ENCODE data around the gene UBD. TPM values are rescaled to one million over a fixed set of nuclear protein-coding genes. Genes with fewer than 3 reads are reported as not detected.

Gene UBD
- total and polyA plus RNA-seq, 2 of the 13 experiments (the other 11 are each of a cell fraction or from before 2014, with no cell fraction given) = 13.9 to 172 TPM

GRCh38 chr6:29524444-29525310, 34.9 kb downstream of the UBD start:
- BruUV-seq (replicated peaks) = no TSS peak
- H3K27ac ChIP-seq (ENCODE audit: extremely low read length, insufficient read depth, low read length) = no peak overlapping the region
- intact Hi-C loops (cut with micrococcal nuclease; ENCODE audit: unreplicated experiment) = no loop called here
- H4K20me1 ChIP-seq (ENCODE audit: insufficient read depth, low read length) = no peaks in the 10 kb centered on the region
- H3K9ac ChIP-seq (ENCODE audit: insufficient read depth, low read depth, low read length) = no peak overlapping the region
- POLR2A ChIA-PET = no interaction called here
- no peak overlapping the region for H2AFZ ChIP-seq (ENCODE audit: low read length)
- no peaks in the 10 kb centered on the region for H3K36me3 ChIP-seq (replicated peaks in 1 of 2; ENCODE audit: control insufficient read depth in 1 of 2, insufficient read depth in 2 of 2, low read length in 2 of 2)
- no peak for ATAC-seq
- H3K9me3 ChIP-seq (ENCODE audit: low read length) = no peaks in the 10 kb centered on the region
- 20% methylated on average over 7 of the region's 7 CpGs for WGBS (ENCODE audit: low lambda C conversion rate)
- H3K4me2 ChIP-seq (ENCODE audit: low read depth, low read length) = no peak overlapping the region
- no peaks in the 10 kb centered on the region for H3K79me2 ChIP-seq (ENCODE audit: insufficient read depth, low read length)
- H3K4me1 ChIP-seq (ENCODE audit: insufficient read depth, low read length) = no peaks in the 10 kb centered on the region
- DNase-seq (ENCODE audit: low spot score) = no peak
- in situ Hi-C loops (cut with HindIII; ENCODE audit: extremely low pct_ligation_motif_present, low pct_unique_long_range_greater_than_20kb) = no loop called here
- no peak overlapping the region for H3K4me3 ChIP-seq (replicated peaks in 1 of 3; ENCODE audit: insufficient read depth in 1 of 3, low read depth in 2 of 3, low read length in 3 of 3)
- CTCF ChIA-PET (ENCODE audit: low intra/inter-chr PET ratio, low total read pairs) = no interaction called here
- no peaks in the 10 kb centered on the region for H3K27me3 ChIP-seq (ENCODE audit: control insufficient read depth in 1 of 2, insufficient read depth in 2 of 2, low read length in 2 of 2)
- no peak for FAIRE-seq
- TF ChIP-seq SMYD3 (CRISPR knock-in tag; IDR thresholded peaks at IDR 0.05) = no peak
- no peak for TF ChIP-seq TMF1 (CRISPR knock-in tag; IDR thresholded peaks at IDR 0.05; ENCODE audit: low read depth)
- TF ChIP-seq HOXA5 (CRISPR knock-in tag; IDR thresholded peaks at IDR 0.05) = no peak
- no peak for TF ChIP-seq MLXIP (CRISPR knock-in tag; IDR thresholded peaks at IDR 0.05; ENCODE audit: borderline replicate concordance)
- TF ChIP-seq ARNTL (CRISPR knock-in tag; IDR thresholded peaks at IDR 0.05) = no peak
- TF ChIP-seq TFAP4 (IDR thresholded peaks at IDR 0.05; ENCODE audit: borderline replicate concordance, low read depth) = no peak
- no peak for TF ChIP-seq ATF4 (CRISPR knock-in tag; IDR thresholded peaks at IDR 0.05)
- TF ChIP-seq DRAP1 (CRISPR knock-in tag; IDR thresholded peaks at IDR 0.05) = no peak
- TF ChIP-seq, protein P1, sequence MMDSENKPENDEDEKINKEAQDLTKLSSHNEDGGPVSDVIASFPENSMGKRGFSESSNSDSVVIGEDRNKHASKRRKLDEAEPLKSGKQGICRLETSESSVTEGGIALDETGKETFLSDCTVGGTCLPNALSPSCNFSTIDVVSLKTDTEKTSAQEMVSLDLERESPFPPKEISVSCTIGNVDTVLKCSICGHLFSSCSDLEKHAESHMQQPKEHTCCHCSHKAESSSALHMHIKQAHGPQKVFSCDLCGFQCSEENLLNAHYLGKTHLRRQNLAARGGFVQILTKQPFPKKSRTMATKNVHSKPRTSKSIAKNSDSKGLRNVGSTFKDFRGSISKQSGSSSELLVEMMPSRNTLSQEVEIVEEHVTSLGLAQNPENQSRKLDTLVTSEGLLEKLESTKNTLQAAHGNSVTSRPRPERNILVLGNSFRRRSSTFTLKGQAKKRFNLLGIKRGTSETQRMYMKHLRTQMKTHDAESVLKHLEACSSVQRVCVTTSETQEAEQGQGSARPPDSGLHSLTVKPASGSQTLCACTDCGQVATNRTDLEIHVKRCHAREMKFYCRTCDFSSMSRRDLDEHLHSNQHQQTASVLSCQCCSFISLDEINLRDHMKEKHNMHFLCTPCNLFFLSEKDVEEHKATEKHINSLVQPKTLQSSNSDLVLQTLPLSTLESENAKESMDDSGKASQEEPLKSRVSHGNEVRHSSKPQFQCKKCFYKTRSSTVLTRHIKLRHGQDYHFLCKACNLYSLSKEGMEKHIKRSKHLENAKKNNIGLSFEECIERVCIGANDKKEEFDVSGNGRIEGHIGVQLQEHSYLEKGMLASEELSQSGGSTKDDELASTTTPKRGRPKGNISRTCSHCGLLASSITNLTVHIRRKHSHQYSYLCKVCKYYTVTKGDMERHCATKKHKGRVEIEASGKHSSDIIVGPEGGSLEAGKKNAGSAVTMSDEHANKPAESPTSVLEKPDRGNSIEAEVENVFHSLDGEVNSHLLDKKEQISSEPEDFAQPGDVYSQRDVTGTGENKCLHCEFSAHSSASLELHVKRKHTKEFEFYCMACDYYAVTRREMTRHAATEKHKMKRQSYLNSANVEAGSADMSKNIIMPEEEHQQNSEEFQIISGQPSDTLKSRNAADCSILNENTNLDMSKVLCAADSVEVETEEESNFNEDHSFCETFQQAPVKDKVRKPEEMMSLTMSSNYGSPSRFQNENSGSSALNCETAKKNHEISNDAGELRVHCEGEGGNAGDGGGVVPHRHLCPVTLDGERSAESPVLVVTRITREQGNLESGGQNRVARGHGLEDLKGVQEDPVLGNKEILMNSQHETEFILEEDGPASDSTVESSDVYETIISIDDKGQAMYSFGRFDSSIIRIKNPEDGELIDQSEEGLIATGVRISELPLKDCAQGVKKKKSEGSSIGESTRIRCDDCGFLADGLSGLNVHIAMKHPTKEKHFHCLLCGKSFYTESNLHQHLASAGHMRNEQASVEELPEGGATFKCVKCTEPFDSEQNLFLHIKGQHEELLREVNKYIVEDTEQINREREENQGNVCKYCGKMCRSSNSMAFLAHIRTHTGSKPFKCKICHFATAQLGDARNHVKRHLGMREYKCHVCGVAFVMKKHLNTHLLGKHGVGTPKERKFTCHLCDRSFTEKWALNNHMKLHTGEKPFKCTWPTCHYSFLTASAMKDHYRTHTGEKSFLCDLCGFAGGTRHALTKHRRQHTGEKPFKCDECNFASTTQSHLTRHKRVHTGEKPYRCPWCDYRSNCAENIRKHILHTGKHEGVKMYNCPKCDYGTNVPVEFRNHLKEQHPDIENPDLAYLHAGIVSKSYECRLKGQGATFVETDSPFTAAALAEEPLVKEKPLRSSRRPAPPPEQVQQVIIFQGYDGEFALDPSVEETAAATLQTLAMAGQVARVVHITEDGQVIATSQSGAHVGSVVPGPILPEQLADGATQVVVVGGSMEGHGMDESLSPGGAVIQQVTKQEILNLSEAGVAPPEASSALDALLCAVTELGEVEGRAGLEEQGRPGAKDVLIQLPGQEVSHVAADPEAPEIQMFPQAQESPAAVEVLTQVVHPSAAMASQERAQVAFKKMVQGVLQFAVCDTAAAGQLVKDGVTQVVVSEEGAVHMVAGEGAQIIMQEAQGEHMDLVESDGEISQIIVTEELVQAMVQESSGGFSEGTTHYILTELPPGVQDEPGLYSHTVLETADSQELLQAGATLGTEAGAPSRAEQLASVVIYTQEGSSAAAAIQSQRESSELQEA (CRISPR knock-in tag; IDR thresholded peaks at IDR 0.05; ENCODE audit: not compliant biosample characterization) = no peak

All from HepG2 (cell line).